ENCODE data around the gene TMEM116.
"Not testable (repeated sequence)": the region's sequence is repeated elsewhere in the genome, so short reads cannot be mapped to it uniquely, and the experiment has no call there.

TMEM116 gene

DNA sequence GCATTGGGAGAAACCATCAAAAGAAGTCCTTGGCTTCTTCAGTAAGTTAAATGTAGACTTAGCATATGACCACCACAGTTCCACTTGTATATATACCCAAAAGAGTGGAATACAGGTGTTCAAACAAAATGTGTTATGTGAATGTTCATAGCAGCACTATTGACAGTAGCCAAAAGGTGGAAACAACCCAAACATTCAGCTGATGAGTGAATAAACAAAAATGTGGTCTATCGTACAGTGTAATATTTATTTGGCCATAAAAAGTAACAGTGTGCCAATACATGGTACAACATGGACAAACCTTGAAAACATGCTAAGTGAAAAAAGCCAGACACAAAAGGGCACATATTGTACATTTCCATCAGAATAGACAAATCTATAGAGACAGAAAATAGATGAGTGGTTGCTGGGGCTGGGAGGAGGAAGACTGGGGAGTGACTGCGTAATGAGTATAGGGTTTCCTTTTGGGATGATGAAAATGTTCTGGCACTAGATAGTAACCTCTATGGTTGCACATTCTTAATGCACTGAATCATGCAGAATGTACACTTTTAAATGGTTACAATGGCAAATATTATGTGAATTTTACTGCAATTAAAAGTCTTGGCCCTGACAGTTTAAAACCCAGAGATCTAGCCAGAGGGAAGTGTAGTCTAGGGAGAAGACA is 5.7 kb upstream of the TMEM116 start:
- TF ChIP-seq, protein P1, sequence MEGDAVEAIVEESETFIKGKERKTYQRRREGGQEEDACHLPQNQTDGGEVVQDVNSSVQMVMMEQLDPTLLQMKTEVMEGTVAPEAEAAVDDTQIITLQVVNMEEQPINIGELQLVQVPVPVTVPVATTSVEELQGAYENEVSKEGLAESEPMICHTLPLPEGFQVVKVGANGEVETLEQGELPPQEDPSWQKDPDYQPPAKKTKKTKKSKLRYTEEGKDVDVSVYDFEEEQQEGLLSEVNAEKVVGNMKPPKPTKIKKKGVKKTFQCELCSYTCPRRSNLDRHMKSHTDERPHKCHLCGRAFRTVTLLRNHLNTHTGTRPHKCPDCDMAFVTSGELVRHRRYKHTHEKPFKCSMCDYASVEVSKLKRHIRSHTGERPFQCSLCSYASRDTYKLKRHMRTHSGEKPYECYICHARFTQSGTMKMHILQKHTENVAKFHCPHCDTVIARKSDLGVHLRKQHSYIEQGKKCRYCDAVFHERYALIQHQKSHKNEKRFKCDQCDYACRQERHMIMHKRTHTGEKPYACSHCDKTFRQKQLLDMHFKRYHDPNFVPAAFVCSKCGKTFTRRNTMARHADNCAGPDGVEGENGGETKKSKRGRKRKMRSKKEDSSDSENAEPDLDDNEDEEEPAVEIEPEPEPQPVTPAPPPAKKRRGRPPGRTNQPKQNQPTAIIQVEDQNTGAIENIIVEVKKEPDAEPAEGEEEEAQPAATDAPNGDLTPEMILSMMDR (conservative IDR thresholded peaks at IDR 0.05; ENCODE audit: low read length) = no peak
- H3K4me3 ChIP-seq (ENCODE audit: low read length) = no peak overlapping the region
- DNase-seq (ENCODE audit: low read depth) = peak; percentile 58

DNA sequence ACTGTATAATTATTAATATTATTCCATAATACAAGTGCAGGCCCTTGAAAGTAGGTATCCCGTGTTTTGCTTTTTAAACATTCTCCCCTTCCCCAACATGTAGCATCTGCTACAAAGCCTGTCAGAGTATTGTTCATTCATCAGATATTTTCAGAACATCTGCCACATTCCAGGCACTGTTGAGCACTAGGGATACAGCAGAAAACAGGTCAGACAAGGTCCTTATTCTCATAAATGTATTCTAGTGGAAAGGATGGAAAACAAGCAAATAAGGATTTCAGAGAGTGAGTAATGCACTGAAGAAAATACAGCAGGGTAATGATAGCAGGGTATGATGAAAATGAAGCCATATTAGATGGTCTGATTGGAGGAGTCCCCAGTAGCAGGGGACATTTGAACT is 4.1 kb upstream of the TMEM116 start:
- no peak overlapping the region for H3K4me3 ChIP-seq (ENCODE audit: low read length)

DNA sequence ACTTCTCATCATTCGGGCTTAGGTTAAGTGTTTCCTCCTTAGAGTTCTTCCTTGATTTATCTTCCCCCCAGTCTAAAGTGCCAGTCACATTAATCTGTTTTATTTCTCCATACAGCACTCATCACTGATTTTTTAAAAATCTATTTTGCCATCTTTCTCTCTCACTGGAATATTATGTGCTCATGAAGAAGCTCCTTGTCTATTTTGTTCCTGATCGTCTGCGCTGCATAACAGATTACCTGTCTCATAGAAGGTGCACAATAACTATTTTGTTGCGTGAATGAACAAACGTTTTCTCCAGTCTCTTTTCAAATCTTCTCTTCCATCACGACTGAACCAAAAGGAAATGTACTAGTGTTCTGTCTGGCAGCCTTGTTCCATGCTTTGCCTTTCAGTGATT is 3.0 kb upstream of the TMEM116 start:
- no peak overlapping the region for H3K4me3 ChIP-seq (ENCODE audit: low read length)
- DNase-seq (ENCODE audit: low read depth) = no peak

More for the DNA sequence above, 4.1 kb upstream of the TMEM116 start:
- DNase-seq (ENCODE audit: low read depth) = no peak
- TF ChIP-seq, protein P1 (conservative IDR thresholded peaks at IDR 0.05; ENCODE audit: low read length) = no peak

DNA sequence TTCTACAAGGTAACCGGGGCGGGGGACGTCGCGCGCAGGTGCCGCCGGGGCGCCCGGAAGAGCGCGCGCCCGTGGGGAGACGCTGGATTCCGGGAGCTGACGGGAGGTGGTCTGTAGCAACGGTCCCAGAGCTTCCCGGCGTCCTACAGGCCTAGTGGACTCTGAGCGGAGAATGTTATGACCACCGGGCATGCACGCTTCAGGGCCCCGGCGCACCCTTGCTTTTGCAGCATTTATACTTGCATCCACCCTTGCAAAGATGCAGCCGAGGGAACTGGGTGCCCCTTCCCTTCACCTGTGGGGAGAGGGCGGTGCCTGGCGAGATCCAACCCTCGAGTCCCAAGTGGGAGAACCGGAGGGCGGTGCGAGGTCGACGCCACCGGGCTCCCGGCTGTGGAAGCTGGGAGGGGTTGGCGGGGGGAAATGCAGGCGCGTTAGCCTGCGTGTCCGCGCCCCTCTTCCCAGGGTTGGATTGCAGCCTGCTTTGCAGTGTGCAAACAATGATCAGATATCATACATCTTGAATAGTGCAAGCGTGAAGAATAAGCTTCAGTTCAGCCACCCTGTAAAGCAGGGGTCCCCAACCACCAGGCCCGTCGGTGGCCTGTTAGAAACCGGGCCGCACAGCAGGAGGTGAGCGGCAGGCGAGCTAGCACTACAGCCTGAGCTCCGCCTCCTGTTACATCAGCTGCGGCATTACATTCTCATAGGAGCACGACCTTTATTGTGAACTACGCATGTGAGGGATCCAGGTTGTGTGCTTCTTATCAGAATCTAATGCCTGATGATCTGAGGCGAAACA is 837 bp upstream of the TMEM116 start:
- H3K4me3 ChIP-seq (ENCODE audit: low read length) = peak overlapping the region; percentile 95
- TF ChIP-seq, protein P1 (conservative IDR thresholded peaks at IDR 0.05; ENCODE audit: low read length) = no peak
- peak; percentile 67 for DNase-seq (ENCODE audit: low read depth)

More for the DNA sequence above, 3.0 kb upstream of the TMEM116 start:
- TF ChIP-seq, protein P1 (conservative IDR thresholded peaks at IDR 0.05; ENCODE audit: low read length) = no peak

DNA sequence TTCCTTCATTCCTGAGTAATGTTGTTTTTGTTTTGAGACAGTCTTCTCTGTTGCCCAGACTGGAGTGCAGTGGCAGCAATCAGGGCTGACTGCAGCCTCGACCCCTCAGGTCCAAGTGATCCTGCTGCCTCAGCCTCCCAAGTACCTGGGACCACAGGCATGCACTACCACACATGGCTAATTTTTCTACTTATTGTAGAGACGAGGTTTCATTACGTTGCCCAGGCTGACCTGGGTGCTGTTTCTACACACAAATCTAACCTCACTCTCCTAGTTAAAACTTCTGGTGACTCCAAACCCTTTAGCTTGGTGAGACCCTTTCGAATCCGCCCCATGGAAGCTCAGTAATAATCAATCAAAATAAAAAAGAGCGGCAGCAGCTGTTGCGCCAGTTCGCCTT is 1.3 kb downstream of the TMEM116 start:
- H3K4me3 ChIP-seq (ENCODE audit: low read length) = no peak overlapping the region; the same call in 1 of the 2 replicates
- no peak for DNase-seq (ENCODE audit: low read depth)
- TF ChIP-seq, protein P1 (conservative IDR thresholded peaks at IDR 0.05; ENCODE audit: low read length) = no peak

DNA sequence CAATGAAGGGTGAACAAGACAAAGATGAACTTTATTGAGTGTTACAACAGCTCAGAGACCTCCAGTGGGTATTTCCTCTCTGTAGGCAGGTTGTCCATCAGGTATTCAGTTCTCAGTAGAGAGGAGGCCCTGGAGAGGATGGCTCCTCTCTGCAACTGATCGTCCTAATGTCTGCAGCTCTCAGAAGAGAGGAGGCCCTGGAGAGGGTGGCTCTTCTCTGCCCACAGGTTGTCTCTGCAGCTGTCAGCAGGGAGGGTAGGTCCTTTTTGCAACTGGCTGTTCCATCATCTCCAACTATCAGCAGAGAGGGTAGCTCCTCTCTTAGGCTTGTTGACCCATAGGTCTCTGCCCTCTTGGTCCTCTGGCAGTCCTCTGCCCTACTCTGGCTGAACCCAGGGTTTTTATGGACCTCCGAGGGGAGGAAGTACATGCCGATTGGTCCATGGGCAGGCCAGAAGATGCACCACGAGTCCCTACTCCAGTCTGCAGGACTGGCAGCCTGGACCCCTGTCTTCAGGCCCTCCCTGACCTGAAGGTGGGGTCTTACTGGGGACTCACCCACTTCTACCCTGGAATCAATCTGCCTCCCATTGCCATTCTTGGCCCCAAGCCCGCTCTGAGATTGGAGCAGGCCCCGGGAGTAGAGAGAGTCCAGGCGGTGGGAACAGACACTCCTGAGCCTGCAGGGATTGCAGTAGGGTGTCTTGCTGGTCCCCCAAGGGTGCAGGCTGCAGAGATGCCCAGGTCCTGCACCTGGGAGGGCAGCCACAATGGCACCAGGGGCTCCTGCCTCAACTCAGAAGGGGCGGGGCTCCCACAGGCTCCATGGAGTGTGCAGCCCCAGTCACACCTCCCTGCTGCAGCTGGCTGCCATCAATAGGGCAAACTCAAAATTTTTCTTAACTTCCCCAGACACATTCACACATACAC is 2.3 kb downstream of the TMEM116 start:
- TF ChIP-seq, protein P1 (conservative IDR thresholded peaks at IDR 0.05; ENCODE audit: low read length) = no peak
- H3K4me3 ChIP-seq (ENCODE audit: low read length) = no peak overlapping the region
- no peak for DNase-seq (ENCODE audit: low read depth)

DNA sequence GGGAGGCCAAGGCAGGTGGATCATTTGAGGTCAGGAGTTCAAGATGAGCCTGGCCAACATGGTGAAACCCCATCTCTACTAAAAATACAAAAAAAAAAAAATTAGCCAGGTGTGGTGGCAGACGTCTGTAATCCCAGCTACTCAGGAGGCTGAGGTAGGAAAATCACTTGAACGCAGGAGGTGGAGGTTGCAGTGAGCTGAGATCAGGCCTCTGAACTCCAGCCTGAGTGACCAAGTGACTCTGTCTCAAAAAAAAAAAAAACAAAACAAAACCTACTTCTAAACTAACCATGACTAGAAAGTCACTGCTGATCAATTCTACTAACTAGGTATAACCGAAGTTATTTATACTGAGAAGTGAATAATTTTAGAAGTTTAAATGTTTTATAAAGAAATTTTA is 3.4 kb downstream of the TMEM116 start:
- H3K4me3 ChIP-seq (ENCODE audit: low read length); DNase-seq (ENCODE audit: low read depth): not testable (repeated sequence)

Data from AG10803 (cell line).